Esophagus squamous epithelium (tissue), 4 donors: Measurements from ENCODE around the gene KLHDC8A.

Experiments used
- CTCF ChIP-seq, 6 experiments: fragments of 450-650 bp in 4 of 6; fragments of 200-600 bp in 2 of 6; sonication (generic) in 2 of 6; IDR thresholded peaks; one replicate each; pipeline ENCODE4 v1.5.1; 2016 to 2019; ENCODE audit warnings: antibody characterized with exemption in 6 of 6, mild to moderate bottlenecking in 4 of 6, moderate library complexity in 4 of 6
- POLR2A ChIP-seq, 4 donors: fragments of 450-650 bp; IDR thresholded peaks; one replicate each; pipeline ENCODE4 v1.6.1; 2017; ENCODE audit warnings: antibody characterized with exemption in 4 of 4, mild to moderate bottlenecking in 4 of 4, moderate library complexity in 3 of 4

GRCh38 chr1:205379056-205379455, 22.3 kb upstream of the KLHDC8A start:
- TF ChIP-seq POLR2A (IDR thresholded peaks at IDR 0.05) (no peak), CTCF (IDR thresholded peaks at IDR 0.05) (no peak)
